Measurements from ENCODE around the gene KATNB1. TPM values are rescaled to one million over a fixed set of nuclear protein-coding genes. Genes with fewer than 3 reads are reported as not detected.
A peak's percentile ranks its signal among the peaks of the same experiment; 100 is the strongest.

KATNB1 gene
- polyA plus RNA-seq, 3 donors = 16.9 to 35.6 (median 17.7) TPM

DNA sequence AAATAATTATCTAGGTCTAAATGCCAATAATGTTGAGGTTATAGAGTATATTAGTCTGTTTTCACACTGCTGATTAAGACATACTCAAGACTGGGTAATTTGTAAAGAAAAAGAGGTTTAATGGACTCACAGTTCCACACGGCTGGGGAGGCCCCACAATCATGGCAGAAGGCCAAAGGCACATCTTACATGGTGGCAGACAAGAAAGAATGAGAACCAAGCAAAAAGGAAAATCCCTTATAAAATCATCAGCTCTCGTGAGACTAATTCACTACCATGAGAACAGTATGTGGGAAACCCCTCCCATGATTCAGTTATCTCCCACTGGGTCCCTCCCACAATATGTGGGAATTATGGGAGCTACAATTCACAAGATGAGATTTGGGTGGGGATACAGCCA lies 2.9 kb upstream of the KATNB1 start:
- Histone ChIP-seq H3K27me3 (ENCODE audit: control insufficient read depth in 2 of 2, insufficient read depth in 2 of 2, low read length in 2 of 2) (no peaks in the 10 kb centered on the region), H3K36me3 (replicated peaks in 1 of 2; ENCODE audit: control insufficient read depth in 1 of 2, insufficient read depth in 2 of 2, low read length in 2 of 2) (no peaks in the 10 kb centered on the region), H3K9me3 (replicated peaks in 1 of 2; ENCODE audit: control insufficient read depth in 1 of 2, insufficient read depth in 1 of 2, low read length in 2 of 2) (no peaks in the 10 kb centered on the region), H3K27ac (ENCODE audit: low read depth in 1 of 2, low read length in 2 of 2) (no peak overlapping the region), H3K9ac (ENCODE audit: insufficient read depth, low read length, poor library complexity, severe bottlenecking) (no peak overlapping the region), H3K4me2 (replicated peaks; ENCODE audit: extremely low read depth, low read length, poor library complexity, severe bottlenecking) (no peak overlapping the region), H3K79me2 (ENCODE audit: insufficient read depth, low read length) (no peaks in the 10 kb centered on the region), H4K20me1 (ENCODE audit: insufficient read depth, low read length) (no peaks in the 10 kb centered on the region), H2AFZ (ENCODE audit: insufficient read depth, low read depth, low read length, poor library complexity, severe bottlenecking) (no peak overlapping the region), H3K4me1 (ENCODE audit: control insufficient read depth in 1 of 2, insufficient read depth in 2 of 2, low read length in 2 of 2) (peaks cover 22 to 26% of the 10 kb centered on the region in 2 donors), H3K4me3 (replicated peaks in 1 of 3; ENCODE audit: low read depth in 2 of 3, low read length in 3 of 3) (no peak overlapping the region)
- H3K27ac Mint-ChIP-seq = peak overlapping the region in 3 of 7 donors; percentile 15 to 62 (median 46)
- WGBS (ENCODE audit: insufficient coverage) = no CpG with 5 or more reads among the region's 2 CpGs
- TF ChIP-seq, protein P1, sequence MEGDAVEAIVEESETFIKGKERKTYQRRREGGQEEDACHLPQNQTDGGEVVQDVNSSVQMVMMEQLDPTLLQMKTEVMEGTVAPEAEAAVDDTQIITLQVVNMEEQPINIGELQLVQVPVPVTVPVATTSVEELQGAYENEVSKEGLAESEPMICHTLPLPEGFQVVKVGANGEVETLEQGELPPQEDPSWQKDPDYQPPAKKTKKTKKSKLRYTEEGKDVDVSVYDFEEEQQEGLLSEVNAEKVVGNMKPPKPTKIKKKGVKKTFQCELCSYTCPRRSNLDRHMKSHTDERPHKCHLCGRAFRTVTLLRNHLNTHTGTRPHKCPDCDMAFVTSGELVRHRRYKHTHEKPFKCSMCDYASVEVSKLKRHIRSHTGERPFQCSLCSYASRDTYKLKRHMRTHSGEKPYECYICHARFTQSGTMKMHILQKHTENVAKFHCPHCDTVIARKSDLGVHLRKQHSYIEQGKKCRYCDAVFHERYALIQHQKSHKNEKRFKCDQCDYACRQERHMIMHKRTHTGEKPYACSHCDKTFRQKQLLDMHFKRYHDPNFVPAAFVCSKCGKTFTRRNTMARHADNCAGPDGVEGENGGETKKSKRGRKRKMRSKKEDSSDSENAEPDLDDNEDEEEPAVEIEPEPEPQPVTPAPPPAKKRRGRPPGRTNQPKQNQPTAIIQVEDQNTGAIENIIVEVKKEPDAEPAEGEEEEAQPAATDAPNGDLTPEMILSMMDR (IDR thresholded peaks at IDR 0.05) = no peak
- peak in 1 of 3 donors; percentile 30 for DNase-seq
- intact Hi-C loops (cut with micrococcal nuclease) = loop anchor here (5.0 to 10.0 kb wide), 5 partner anchors 35 to 428 kb away; partner anchors contain the start of genes CFAP20 (in 1 of the 2), DRC7 (in 1 of the 2) and POLR2C (in 1 of the 2)
- H3K27me3 Mint-ChIP-seq (ENCODE audit: low read depth in 3 of 3) = peaks cover 0 to 3% (median under 1%) of the 10 kb centered on the region in 3 donors
- no peak overlapping the region for H3K4me3 Mint-ChIP-seq
- H3K9me3 Mint-ChIP-seq = peaks cover 0 to 8% (median 0%) of the 10 kb centered on the region in 7 donors
- H3K36me3 Mint-ChIP-seq = peaks cover 2 to 5% of the 10 kb centered on the region in 2 donors
- peaks cover 21% of the 10 kb centered on the region for H3K4me1 Mint-ChIP-seq

DNA sequence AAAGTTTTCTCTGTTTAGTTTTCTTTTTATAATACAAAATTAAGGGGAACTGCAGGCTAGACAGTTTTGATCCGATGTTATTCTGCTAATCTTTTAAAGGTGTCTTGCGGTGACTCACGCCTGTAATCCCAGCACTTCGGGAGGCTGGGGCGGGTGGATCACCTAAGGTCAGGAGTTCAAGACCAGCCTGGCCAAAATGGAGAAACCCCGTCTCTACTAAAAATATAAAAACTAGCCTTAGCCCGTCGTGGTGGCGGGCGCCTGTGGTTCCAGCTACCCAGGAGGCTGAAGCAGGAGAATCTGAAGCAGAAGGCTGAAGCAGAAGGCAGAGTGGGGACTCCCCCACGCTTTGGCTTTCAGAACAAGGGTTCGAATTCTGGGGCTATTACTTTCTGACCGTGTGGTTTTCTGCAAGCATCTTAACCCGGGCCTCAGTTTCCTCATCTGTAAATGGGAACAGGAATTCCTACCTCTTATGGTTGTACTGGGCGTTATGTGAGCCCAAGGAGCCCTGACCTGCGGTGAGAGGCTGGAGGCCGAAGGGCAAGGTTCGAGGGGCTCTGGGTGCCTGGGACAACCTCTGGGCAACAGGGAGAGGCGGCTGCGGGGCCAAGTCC lies 1.2 kb upstream of the KATNB1 start:
- H3K27me3 Mint-ChIP-seq (ENCODE audit: low read depth in 3 of 3) = peaks cover 0 to 3% (median 2%) of the 10 kb centered on the region in 3 donors
- no peaks in the 10 kb centered on the region for H3K9me3 ChIP-seq (replicated peaks in 1 of 2; ENCODE audit: control insufficient read depth in 1 of 2, insufficient read depth in 1 of 2, low read length in 2 of 2)
- 27% methylated on average over 11 of the region's 20 CpGs for WGBS (ENCODE audit: insufficient coverage)
- no peak for DNase-seq
- intact Hi-C loops (cut with micrococcal nuclease) = loop anchor here (5.0 to 10.0 kb wide), 5 partner anchors 37 to 430 kb away; partner anchors contain the start of genes CFAP20 (in 1 of the 2), DRC7 (in 1 of the 2) and POLR2C (in 1 of the 2)
- H3K27ac ChIP-seq (ENCODE audit: low read depth in 1 of 2, low read length in 2 of 2) = peak overlapping the region; percentile 41 to 88
- peaks cover 22 to 26% of the 10 kb centered on the region in 2 donors for H3K4me1 ChIP-seq (ENCODE audit: control insufficient read depth in 1 of 2, insufficient read depth in 2 of 2, low read length in 2 of 2)
- no peaks in the 10 kb centered on the region for H3K36me3 ChIP-seq (replicated peaks in 1 of 2; ENCODE audit: control insufficient read depth in 1 of 2, insufficient read depth in 2 of 2, low read length in 2 of 2)
- H3K27ac Mint-ChIP-seq = peak overlapping the region; percentile 84 to 98 (median 95)
- H2AFZ ChIP-seq (ENCODE audit: insufficient read depth, low read depth, low read length, poor library complexity, severe bottlenecking) = peak overlapping the region; percentile 98
- peak overlapping the region; percentile 79 to 93 (median 87) for H3K4me3 ChIP-seq (replicated peaks in 1 of 3; ENCODE audit: low read depth in 2 of 3, low read length in 3 of 3)
- peak overlapping the region; percentile 96 to 99 for H3K4me3 Mint-ChIP-seq
- peak overlapping the region; percentile 79 for H3K9ac ChIP-seq (ENCODE audit: insufficient read depth, low read length, poor library complexity, severe bottlenecking)
- TF ChIP-seq, protein P1 (IDR thresholded peaks at IDR 0.05) = no peak
- peaks cover 0 to 8% (median 0%) of the 10 kb centered on the region in 7 donors for H3K9me3 Mint-ChIP-seq
- peaks cover 9 to 10% of the 10 kb centered on the region in 2 donors for H3K36me3 Mint-ChIP-seq
- H3K4me2 ChIP-seq (replicated peaks; ENCODE audit: extremely low read depth, low read length, poor library complexity, severe bottlenecking) = peak overlapping the region; percentile 90
- H3K79me2 ChIP-seq (ENCODE audit: insufficient read depth, low read length) = no peaks in the 10 kb centered on the region
- H4K20me1 ChIP-seq (ENCODE audit: insufficient read depth, low read length) = no peaks in the 10 kb centered on the region
- H3K4me1 Mint-ChIP-seq = peaks cover 21% of the 10 kb centered on the region
- no peaks in the 10 kb centered on the region for H3K27me3 ChIP-seq (ENCODE audit: control insufficient read depth in 2 of 2, insufficient read depth in 2 of 2, low read length in 2 of 2)

Measured in CD14-positive monocyte (primary cell).